Activated CD4-positive, alpha-beta T cell treated with anti-CD3 and anti-CD28 coated beads, Interleukin-2, amount 50 U/mL, for 48 hours (primary cell): Measurements from ENCODE around the gene SDK2.

Source experiments
- DNase-seq, 2 experiments: peaks; one replicate each; pipeline ENCODE4 v3.0.0-alpha.2; 2020

SDK2 gene

DNA sequence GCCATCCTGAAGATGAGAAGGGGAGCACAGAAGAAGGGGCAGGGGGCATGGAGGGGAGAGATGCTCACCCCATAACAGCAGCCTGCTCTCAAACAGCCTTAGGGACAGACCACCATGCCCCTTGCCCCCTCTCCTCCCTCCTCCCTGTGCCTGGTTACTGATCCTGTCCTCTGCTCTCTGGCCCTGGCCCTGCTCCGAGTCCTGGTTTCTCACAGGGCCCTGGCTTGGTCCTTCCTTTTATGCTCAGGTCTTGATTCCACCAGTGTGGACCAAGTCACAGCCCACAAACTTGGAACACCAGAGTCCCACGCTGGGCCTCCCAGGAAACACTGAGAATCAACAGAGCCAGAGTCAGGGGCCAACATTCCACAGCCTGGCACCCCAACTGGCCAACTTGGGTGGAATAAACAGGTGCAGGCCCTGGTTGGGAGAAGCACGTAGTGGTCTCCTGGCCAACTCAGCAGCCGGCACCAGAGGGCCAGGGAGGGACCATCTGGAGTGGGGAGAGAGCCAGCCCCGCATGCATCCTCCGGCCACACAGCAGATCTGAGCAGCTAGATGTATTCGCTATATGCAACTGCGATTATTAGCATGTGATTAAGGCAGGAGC lies 287.6 kb downstream of the SDK2 start:
- DNase-seq: no peak

DNA sequence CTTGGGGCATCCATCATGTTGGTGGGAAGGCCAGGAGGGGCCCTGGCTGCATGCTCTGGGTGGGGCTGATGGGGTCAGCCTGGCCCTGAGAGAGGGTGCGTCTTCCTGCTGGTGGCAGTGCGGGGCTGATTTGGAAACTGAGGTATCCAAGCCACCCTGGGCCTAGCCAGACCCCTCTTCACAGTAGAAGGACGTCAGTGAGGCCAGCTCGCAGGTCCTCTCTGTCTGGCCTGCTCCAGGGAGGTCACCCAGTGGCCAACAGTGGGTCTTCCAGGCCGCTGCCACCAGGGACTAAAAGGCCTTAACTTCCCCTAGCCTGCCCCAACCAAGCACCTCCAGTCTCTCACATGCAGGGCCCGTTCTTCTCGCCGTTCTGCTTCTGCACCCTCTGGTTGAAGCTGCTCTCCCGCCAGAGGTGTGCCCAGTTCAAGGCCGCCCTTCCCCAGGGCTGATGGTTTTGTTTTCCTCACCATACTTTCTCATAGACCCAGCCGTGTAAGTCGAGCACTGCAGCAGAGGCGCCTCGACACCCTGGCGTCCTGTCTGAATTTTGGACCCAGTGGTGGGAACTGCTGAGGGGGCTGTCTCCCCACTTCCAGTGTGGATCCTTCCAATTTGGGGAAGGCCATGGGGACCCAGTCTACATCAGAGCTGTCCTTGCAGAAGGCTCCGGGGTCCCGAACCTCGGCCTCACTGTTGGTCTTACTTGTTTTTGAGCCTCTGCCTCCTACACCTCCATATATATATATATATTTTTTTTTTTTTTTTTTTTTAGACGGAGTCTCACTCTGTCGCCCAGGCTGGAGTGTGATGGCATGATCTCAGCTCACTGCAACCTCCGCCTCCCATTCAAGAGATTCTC lies 289.6 kb downstream of the SDK2 start:
- no peak for DNase-seq

DNA sequence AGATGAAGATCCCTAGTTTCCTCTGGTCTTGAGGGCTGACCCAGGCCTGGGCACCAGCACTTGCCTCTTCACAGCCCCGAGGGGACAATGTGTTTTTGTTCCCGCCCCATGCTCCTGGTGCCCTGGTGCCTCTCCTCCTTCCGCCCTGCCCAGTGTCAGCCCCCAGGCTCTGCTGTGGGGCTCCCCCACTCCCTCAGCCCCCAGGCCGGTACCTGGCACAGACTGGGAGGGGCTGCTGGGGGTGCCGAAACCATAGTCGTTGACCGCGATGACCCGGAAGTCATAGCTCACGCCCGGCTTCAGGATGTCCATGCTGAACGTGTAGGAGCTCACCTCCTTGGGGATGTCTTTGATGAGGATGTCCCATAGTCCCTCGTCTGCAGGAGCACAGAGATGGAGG lies 292.0 kb downstream of the SDK2 start:
- DNase-seq: no peak

DNA sequence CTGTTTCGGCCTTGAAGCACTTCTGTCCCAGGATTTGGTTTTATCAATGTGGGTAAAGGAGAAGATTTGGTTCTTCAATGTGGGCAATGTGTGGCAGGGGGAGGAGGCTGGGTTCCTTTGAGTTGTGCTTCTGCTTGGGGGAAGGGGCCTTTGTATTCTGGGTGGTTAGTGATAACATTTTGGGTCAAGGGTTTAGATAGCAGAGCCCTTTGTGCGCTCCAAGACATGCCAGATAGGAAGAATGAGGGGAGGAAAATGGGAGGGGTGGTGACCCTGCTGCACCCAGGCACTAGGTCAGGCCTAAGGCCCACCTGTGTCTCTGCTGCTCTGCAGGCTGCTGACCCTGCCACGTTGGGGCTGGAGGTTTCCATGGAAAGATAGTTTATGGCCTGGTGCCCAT lies 292.5 kb downstream of the SDK2 start:
- DNase-seq: no peak

DNA sequence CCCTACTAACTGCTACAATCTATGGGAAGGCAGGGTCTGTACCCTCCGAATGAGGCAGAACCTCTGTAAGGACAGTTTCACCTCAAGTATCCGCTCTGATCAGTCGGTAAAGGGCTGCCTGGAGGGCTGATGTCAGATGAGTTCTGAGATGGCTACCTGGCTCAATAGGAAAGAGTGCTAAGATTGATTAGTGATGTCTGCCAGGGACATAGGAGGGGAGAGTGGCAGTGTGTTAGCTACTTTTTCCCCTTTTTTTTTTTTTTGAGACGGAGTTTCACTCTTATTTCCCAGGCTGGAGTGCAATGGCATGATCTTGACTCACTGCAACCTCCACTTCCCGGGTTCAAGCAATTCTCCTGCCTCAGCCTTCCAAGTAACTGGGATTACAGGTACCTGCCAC lies 293.4 kb downstream of the SDK2 start:
- DNase-seq: no peak

DNA sequence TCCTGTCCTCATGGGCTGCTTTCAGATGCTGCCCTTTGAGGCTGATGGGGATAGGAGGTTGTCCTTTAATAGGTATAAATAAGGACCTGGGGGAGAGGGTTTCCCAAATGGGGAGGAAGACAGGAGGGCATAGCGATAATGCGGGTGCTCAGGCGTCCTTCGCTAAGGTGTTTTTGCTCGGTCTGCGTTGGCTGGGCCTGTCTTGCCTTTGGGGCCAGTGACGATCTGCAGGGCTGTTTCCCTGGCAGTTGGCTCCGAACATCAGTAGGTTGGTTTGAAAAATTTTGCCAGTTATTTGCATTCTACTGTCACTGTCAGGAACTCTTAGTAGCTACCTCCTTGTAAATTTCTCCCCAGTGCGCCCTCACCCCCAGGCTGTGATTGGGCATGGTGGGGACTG lies 294.6 kb downstream of the SDK2 start:
- no peak for DNase-seq

DNA sequence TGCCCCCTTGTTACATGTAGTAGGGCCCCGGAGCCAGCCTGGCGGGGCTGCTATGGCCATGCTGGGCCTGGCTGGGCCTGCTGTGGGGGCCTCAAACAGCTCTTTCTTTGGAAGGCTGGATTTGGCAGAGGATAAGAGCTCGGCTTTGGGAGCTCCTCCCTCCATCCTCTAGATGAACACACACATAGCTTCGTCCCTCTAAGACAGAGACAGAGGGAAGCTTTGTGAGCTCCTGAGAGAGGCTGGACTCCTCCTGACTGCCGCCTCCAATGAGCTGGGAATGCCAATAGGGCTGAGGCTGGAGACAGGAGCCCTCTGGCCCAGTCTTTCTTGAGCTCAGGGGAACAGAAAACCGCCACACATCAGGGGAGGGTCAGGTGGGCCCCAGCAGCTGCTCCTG lies 295.1 kb downstream of the SDK2 start:
- no peak for DNase-seq

DNA sequence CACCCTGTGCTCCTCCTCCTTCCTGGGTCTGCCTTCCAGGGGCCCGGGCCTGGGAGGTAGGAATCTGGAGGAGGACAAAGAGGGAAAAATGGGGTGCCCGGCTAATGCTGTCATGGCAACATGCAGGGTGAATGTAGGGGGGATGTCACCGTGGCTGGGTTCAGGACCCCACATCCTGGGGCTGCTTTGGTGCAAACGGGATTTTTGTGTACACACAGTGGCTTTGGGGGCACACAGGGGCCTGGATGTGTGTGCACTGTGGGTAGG lies 295.5 kb downstream of the SDK2 start:
- no peak for DNase-seq

DNA sequence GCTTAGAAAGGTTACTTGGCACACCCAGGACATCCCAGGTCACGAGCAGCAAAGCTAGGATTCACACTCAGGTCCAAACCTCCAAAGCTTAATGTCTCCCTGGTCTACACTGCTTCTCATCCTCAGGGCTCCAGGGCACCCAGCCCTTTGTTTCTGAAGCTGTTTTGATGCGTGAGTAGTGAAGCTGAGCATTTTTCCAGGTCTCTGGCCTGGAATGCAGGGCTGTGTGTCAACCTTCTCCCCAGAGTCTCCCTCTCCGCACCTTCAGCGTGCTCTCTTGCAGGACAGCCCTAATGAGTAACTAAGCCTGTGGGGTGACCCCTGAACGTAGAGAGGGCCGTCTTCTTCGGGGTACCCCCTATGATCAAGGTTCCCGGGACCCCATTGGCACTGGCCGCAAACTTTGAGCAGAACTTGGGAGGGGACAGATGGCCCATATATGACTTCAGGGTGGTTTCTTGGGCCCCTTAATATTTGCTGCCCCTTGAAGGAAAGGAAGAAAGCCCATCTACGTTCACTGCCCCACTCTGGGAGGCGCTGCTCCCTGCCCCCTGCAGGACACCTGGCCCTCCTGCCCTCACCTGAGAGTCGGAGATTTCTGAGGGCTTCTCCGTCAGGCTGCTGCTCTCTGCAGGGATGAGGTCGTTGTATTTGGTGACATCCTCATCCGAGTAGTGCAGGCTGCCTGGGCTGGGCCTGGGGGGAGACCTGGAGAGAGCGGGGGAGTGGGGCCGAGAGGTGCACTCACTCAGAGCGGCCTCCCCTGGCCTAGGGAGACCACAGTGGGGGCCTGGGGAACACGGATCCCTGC lies 296.0 kb downstream of the SDK2 start:
- DNase-seq: no peak

DNA sequence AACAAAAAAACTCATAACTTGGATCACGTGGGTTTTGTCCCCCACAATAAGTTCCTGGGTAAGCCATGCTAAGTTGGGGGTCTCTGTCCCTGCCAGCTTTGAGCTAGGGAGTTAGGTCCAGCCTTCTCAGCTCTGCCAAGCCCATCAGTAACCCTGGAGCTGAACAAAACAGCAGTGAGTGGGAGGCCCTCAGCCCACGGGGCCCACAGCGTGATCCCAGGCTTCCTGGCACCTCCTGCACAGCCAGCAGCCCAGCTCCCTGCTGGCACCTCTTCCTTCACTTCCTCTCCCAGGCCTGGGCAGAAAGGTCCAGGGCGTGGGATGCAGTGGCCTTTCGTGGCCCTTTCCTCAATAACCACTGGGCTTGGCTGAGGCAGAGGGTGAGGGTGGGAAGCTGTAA lies 296.9 kb downstream of the SDK2 start:
- DNase-seq: no peak

DNA sequence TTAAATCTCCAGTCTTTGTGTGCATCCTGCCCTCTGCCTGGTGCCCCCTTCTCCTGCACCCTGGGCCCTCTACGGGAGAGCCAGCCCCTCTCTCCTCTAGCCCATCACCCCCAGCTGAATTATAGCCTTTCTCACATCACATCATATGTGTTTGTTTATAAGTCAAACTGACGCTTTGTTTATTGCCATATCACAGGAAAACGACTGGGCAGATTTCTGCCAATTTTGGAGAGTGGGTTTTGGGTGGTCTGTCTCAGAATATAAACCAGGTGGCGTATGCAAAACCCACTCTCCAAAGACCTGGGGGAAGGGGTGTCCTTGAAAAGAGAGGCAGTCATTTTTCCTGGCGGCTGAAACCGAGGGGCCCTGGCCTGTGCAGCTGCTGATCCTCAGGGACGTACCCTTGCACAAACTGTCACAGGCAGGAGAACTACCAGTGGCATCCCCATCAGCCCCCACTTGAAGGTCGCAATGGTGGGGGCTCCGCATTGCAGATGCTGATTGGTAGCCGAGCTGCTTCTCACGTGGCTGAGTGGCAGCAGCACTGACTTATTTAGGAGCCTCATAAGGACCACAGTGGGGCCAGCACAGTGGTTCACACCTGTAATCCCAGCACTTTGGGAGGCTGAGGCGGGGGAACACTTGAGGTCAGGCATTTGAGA lies 297.6 kb downstream of the SDK2 start:
- DNase-seq: no peak

DNA sequence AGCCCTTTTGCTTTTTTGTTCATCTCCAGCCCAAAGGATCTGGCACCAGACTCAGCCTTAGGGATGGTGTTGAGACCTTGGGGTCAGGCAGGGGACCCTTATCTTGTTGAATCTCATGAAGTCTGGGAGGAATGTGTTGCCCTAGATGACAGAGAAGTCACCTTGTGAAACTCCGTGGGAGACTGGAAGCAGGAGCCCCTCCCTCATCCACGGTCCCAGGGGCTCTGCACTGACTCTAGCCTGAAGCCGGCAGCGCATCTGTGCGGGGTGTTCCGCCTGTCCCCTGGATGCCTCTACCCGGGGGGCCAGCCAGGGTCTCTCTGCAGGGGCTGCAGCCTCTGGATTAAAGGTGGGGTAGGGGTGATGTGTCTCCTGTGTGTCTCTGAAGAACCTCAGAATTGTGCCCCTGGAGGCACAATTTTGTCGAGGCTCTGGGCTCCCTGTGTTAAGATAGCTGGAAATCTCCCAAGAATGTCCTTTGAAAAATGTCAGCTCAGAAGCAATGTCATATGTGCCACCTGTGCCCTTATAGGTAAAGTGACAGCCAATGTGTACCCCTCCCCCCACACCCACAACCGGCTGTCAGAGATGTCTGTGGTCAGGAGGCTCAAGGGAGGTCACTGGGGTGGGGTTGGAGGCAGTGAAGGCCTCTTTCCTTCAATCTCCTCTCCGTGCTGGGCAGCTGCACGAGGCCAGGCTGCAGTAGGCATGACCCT lies 300.3 kb downstream of the SDK2 start:
- DNase-seq: no peak

DNA sequence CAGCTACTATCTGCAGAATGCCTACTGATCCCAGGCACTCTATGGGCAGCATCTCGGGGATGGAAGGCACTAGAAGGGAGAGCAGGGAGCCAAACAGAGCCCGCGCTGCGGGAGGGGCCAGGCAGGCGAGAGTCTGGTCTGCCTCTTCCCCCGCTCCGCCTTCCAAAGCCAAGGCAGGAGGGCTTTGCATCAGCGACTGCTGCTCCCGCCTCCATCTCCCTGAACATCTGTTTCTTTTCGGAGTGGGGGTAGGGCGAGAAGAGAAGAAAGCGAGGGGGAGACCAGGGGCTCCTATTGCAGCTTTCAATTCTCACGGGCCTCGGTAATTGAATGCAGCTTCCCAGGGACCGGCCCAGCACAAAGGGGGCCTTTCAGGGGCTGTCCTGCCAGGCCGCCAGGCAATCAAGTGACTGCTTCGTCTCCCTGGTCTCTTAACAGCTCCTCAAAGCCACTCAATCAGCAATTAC lies 301.0 kb downstream of the SDK2 start:
- DNase-seq: no peak

DNA sequence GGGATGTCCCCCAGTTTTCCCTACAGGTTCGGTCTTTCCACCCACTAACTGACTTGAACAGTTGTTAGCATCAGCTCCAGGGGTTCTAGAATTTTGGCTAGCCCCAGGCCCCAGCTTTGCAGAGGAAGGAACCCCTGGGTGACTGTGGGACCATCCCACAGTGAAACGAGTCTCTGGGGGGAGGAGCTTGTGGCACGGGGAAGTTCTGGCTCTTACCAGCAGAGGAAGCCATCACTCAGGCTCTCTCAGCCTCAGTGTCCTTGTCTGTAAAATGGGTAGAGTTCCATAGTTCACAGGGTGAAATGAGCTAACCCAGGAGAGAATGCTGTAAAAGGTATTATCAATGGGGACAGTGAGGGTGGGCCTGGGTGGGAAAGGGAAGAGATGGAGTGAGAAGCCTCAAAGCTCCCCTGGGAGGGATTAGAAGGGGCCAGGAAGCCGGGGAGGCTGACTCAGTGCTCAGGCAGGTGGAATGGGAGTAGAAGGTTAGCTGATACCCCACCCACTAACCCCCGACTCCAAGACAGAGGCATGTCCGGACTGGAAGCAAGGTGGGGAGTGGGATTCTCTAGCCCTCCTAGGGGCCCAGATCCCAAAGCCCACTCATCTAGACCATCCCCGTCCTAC lies 301.6 kb downstream of the SDK2 start:
- DNase-seq: no peak

DNA sequence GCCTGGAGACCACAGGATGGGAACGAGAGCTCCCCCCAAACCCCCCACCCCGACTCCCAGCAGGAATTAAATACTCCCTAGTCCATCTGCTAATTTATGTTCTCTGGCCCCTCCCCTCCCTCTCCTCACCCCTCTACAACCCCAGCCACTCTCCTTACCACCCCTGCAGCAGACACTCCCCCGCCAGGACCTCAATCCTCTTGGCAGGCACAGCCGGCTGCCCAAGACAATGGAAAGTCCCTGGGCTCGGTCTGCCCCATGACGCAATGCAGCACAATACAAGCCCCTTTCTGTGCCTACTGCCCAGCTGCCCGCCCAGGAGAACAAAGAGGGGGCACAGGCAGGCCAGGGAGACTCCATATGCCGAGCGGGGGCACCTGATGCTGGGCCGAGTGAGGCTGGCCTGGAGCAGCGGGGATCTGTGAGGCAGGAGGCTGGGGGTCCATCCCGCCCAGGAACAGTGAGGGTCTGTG lies 302.2 kb downstream of the SDK2 start:
- DNase-seq: no peak

DNA sequence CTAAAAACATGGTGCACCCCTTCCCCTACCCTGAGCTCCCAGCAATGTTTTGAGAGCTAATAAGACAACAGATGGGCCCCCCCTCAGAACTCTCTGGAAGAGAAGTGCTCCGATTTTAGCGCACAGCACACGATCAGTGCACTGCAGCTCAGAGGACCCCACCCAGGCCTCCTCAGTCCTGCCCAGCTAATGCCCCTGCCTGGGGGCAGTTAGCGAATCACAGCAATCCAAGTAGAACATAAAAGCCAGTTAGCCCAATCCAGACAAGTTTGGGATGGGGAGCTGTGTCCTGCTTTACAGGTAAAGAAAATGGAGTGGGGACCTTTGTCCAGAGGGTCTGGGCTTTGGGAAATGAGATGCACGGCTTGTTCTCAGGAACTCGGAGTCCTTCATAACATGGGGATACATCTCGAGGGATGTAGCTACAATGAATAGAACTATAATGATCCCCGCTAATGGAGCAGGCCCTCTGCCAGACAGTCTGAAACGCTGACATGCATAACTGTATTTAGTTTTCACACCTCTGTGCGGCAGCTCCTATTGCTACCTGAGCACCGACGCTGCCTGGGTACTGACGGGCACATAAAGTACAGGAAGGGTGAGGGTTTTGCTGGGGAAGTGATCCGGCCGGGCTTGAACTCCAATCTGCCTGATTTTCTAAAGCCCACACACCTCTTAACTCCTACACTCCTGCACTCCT lies 302.7 kb downstream of the SDK2 start:
- no peak for DNase-seq

DNA sequence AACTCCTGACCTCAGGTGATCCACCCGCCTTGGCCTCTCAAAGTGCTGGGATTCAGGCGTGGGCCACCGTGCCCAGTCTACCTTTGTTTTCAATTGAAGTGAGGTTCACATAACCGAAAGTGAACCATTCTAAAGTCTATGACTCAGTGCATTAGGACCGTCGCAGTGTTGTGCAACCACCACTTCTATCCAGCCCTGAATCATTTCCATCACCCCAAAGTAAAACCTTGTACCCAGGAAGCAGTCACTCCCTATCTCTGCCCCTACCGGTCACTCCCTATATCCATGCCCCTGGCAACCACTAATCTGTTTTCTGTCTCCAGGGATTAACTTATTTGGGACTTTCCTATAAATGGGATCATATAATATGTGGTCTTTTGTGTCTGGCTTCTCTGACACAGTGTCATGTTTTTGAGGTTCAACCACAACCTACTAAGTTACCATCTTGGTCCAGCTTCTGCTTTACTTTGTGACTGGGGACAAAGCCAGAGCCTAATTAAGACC lies 304.1 kb downstream of the SDK2 start:
- DNase-seq: peak in 1 of 2 experiments; percentile 6

DNA sequence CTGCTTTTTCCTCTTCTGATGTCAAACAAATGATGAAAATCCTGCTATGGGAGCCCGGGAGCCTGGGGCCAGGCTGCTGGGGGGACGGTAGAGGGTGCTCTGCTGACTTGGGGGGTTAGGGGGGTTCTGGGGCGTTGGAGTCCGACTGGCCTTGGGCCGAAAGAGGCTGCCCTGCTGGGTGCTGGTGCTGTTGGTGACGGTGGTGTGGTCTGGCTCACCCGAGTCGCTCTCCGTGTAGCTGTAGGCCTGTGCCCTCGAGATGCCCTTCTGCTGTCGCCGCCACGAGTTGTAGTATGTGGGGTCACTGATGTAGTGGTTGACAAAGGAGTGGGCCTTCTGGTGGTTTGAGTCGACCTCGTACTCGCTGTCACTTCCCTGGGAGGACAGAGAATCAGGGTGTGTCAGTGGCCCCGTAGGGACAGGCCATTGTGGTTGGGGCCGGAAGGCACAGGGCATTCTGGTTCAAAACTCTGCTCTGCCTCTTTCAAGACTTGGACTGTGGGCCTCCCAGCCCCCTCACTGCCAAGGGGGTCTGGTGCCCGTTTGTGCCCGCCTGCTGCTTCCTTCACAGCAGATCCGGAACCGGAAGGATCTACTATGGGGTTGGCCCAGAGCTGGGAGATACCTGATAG lies 305.6 kb downstream of the SDK2 start:
- DNase-seq: no peak

DNA sequence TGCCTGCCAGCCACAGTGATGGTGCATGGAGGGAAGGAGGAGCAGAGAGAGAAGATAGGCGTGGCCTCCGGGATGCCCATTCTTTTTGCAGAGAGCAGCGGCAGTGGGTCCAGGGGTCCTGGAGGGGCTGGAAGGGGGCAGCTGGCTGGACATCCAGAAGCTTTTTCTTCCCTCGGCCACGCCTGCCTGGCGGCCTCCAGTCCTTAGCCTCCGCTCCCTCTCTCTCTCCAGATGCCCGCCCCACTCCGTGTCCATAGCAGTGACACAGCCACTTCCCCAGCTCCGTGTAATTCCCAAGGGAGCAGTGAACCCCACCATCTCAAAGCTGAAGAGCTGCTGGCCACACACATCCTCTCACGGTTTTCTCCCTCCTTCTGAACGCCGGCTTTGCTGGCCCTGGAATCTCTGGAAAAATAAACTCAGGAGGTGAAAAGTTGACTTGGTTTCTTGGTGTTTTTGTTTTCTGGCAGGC lies 306.2 kb downstream of the SDK2 start:
- DNase-seq: no peak

DNA sequence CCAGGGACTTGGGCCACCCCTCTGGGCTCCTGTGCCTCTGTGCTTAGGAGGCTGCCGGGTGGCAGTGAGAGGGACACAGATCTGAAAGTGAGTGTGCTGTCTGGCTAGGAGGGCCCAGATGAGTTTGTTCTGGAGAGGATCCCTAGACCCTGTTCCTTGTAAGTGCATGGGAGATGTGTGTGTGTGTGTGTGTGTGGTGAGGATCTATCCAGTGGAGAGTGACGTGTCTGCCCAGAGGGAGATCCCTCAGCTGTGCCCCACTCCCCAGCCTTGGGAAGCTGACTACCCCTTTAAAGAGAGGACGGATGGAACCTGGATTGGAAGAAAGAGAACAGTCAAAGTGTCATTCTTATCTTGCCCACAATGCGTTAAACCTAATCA lies 306.9 kb downstream of the SDK2 start:
- DNase-seq: no peak
